Activated CD4-positive, CD25-positive, alpha-beta regulatory T cell (primary cell): Measurements from ENCODE around the gene TMEM116.

Experiments used
- DNase-seq, 4 experiments: peaks; one replicate each; lab custom pipeline; 2025; lab: John Stamatoyannopoulos, UW

Gene TMEM116

GRCh38 chr12:111893287-111893686, 119.7 kb downstream of the TMEM116 start:
- DNase-seq = no peak

GRCh38 chr12:111887926-111888745, 124.8 kb downstream of the TMEM116 start:
- DNase-seq = no peak

GRCh38 chr12:111886662-111887545, 126.1 kb downstream of the TMEM116 start:
- DNase-seq = no peak

- DNase-seq = no peak
Measured at GRCh38 chr12:111881716-111882115, 131.2 kb downstream of the TMEM116 start.
